ENCODE data around the gene TRIO. TPM values are rescaled to one million over a fixed set of nuclear protein-coding genes. Genes with fewer than 3 reads are reported as not detected.

TRIO gene
- total and polyA plus RNA-seq, 7 donors = 18.5 to 77.5 (median 35.0) TPM

DNA sequence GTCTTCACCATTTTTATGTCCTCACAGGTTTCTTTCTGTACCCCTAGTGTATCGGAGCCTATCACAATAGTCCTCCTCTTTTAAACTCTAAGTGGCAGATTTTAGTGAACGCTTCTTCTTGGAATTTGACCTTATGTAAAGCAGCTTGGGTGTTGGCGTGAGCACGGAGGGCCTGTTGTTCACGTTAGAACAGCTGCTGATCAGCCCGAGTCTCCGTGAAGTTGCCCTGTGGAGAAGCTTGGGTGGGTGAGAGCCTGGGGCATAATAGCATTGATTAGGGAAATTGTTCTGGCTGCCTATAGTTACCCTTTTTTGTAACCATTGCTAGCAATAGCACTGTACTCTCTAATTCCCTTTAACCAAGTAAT, 271.5 kb downstream of the TRIO start:
- H3K27ac ChIP-seq = no peak overlapping the region
- peaks cover 4 to 84% of the 10 kb centered on the region in 2 donors for H3K36me3 ChIP-seq (ENCODE audit: insufficient read depth in 1 of 2, low read depth in 1 of 2)
- intact Hi-C loops (cut with DNase I) = no loop called here
- no peaks in the 10 kb centered on the region for H3K9me3 ChIP-seq
- 82 to 91% (median 85%) methylated on average over 7 of the region's 7 CpGs for whole genome bisulfite sequencing, 3 donors
- ATAC-seq (no peak), DNase-seq (no peak)
- H3K4me1 ChIP-seq = no peaks in the 10 kb centered on the region
- H3K4me3 ChIP-seq = no peak overlapping the region
- TF ChIP-seq, protein P1, sequence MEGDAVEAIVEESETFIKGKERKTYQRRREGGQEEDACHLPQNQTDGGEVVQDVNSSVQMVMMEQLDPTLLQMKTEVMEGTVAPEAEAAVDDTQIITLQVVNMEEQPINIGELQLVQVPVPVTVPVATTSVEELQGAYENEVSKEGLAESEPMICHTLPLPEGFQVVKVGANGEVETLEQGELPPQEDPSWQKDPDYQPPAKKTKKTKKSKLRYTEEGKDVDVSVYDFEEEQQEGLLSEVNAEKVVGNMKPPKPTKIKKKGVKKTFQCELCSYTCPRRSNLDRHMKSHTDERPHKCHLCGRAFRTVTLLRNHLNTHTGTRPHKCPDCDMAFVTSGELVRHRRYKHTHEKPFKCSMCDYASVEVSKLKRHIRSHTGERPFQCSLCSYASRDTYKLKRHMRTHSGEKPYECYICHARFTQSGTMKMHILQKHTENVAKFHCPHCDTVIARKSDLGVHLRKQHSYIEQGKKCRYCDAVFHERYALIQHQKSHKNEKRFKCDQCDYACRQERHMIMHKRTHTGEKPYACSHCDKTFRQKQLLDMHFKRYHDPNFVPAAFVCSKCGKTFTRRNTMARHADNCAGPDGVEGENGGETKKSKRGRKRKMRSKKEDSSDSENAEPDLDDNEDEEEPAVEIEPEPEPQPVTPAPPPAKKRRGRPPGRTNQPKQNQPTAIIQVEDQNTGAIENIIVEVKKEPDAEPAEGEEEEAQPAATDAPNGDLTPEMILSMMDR (IDR thresholded peaks at IDR 0.05) = no peak
- no peaks in the 10 kb centered on the region for H3K27me3 ChIP-seq (ENCODE audit: insufficient read depth in 3 of 3, low read length in 2 of 3)

DNA sequence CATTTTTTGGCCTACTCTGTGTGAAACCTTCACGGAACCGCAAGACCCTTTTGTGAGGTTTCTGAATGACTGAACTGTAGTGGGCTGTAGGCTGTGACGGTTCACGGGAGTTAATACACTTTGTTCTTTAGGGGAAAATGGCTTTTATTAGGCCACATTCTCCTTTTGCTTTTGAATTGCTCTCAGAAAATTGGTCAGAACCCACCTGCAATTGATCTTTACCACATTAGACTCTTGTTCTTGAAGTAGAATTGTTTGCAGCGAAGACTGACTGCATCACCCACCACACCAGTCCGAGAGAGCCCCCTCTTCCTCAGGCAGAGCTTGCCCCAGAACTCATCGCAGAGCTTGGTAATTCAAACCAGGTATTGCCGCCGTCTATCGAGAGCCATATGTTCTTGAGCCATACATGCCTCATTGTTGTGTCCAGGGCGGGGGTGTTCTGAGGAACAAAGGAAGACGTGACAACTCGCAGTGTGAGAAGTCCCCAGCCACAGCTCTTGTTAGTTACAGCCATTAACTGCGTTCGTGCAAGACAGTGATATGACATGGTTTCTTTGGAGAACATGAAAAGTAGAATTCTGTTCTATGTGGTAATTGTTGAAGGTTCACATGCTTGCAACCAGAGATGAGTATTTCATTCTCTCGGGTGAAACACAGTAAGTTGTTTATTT, 272.0 kb downstream of the TRIO start:
- Histone ChIP-seq H3K4me3 (no peak overlapping the region), H3K4me1 (no peaks in the 10 kb centered on the region), H3K9me3 (no peaks in the 10 kb centered on the region), H3K36me3 (ENCODE audit: insufficient read depth in 1 of 2, low read depth in 1 of 2) (peaks cover 4 to 84% of the 10 kb centered on the region in 2 donors), H3K27ac (no peak overlapping the region), H3K27me3 (ENCODE audit: insufficient read depth in 3 of 3, low read length in 2 of 3) (no peaks in the 10 kb centered on the region)
- no peak for ATAC-seq
- no peak for DNase-seq
- intact Hi-C loops (cut with DNase I) = no loop called here
- TF ChIP-seq, protein P1 (IDR thresholded peaks at IDR 0.05) = no peak
- WGBS, 3 donors = 81 to 89% (median 87%) methylated on average over 16 of the region's 16 CpGs

DNA sequence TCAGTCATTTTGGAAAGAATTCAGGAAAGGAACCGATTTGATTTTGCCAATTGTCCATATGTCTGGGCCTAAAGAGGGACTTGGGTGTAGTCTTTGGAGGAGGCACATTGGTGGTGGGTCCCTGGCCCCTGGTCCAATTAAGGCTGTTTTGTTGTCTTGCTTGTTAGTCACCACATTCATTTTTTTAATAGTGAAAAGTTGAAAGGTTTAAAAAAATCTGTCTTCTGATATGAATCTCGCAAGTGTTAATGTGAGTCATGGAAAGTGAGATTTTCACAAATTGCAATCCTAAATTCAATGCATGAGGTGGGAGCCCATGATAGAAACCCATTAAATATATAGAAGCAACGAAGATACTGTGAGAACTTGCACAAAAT, 272.5 kb downstream of the TRIO start:
- Histone ChIP-seq H3K36me3 (ENCODE audit: insufficient read depth in 1 of 2, low read depth in 1 of 2) (peaks cover 6 to 84% of the 10 kb centered on the region in 2 donors), H3K9me3 (no peaks in the 10 kb centered on the region), H3K27me3 (ENCODE audit: insufficient read depth in 3 of 3, low read length in 2 of 3) (no peaks in the 10 kb centered on the region), H3K4me1 (no peaks in the 10 kb centered on the region), H3K4me3 (no peak overlapping the region), H3K27ac (no peak overlapping the region)
- no peak for ATAC-seq
- TF ChIP-seq, protein P1 (IDR thresholded peaks at IDR 0.05) = no peak
- intact Hi-C loops (cut with DNase I) = no loop called here
- no peak for DNase-seq
- WGBS, 3 donors = 64 to 68% (median 65%) methylated on average over 3 of the region's 3 CpGs

DNA sequence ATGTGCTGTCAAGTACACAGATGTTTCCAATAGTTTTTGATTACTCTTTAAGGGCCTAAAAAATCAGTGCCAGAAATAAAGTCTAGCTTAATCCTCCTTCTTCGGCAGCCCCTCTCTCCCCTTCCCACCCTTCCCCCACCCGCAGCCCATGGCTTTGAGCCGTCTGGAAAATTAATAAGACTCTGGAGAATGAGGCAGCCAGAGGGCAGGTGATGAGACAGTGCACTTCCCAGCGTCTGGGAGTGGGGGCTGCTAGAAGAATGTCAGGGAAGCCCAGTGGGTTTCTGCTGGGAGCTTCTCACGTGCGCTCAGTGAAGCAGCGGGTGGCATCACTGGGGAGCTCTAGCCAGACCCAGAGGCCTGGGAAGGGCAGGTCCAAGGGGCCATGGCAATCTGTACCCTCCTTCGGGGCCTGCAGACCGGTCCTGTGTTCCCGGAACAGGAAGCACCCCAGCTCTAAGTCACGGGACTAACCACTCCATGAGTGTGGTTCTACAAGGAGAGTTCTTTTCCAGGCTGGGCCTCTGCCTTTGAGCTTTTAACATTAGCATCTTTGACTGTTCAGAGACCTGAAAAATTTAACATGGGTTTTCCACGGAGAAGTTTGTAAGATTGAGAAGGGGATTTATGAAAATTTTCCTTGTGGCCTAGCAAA, 273.6 kb downstream of the TRIO start:
- Histone ChIP-seq H3K4me3 (no peak overlapping the region), H3K27me3 (ENCODE audit: insufficient read depth in 3 of 3, low read length in 2 of 3) (no peaks in the 10 kb centered on the region), H3K27ac (no peak overlapping the region), H3K4me1 (no peaks in the 10 kb centered on the region), H3K9me3 (no peaks in the 10 kb centered on the region), H3K36me3 (ENCODE audit: insufficient read depth in 1 of 2, low read depth in 1 of 2) (peaks cover 7 to 81% of the 10 kb centered on the region in 2 donors)
- TF ChIP-seq, protein P1 (IDR thresholded peaks at IDR 0.05) = no peak
- intact Hi-C loops (cut with DNase I) = no loop called here
- WGBS, 3 donors = 66 to 74% (median 69%) methylated on average over 12 of the region's 12 CpGs
- ATAC-seq (no peak), DNase-seq (no peak)

Data from psoas muscle (tissue), 8 donors.